NCI-H1417 treated with DMSO at 0.1 percent for 48 hours (cell line): ENCODE results near the gene C17orf50.

Source experiments
- DNase-seq: peaks from one replicate; lab custom pipeline; 2025; lab: John Stamatoyannopoulos, UW

Gene C17orf50

GRCh38 chr17:35788477-35789368 lies 28.0 kb downstream of the C17orf50 start:
- no peak for DNase-seq

GRCh38 chr17:35790841-35791240 lies 30.2 kb downstream of the C17orf50 start:
- DNase-seq: no peak

GRCh38 chr17:35791681-35792350 lies 31.1 kb downstream of the C17orf50 start:
- DNase-seq: no peak

GRCh38 chr17:35793257-35793656 lies 32.6 kb downstream of the C17orf50 start:
- no peak for DNase-seq

- DNase-seq: no peak
Observed at GRCh38 chr17:35795007-35795870, 34.6 kb downstream of the C17orf50 start, which contains the start of gene MMP28. Gene MMP28 (minus strand): TSS chr17:35795641. CDS start chr17:35795377, 264 bp downstream.

GRCh38 chr17:35795871-35796265 lies 35.2 kb downstream of the C17orf50 start:
- no peak for DNase-seq

GRCh38 chr17:35796942-35797341 lies 36.3 kb downstream of the C17orf50 start:
- no peak for DNase-seq

GRCh38 chr17:35797370-35797769 lies 36.7 kb downstream of the C17orf50 start:
- DNase-seq: no peak

- DNase-seq: no peak
Observed at GRCh38 chr17:35797918-35798317, 37.2 kb downstream of the C17orf50 start.

- DNase-seq: no peak
Observed at GRCh38 chr17:35799942-35800341, 39.3 kb downstream of the C17orf50 start.

- DNase-seq: no peak
Observed at GRCh38 chr17:35801583-35802224, 41.0 kb downstream of the C17orf50 start.

- no peak for DNase-seq
Observed at GRCh38 chr17:35804658-35805192, 44.0 kb downstream of the C17orf50 start.

- DNase-seq: no peak
Observed at GRCh38 chr17:35807371-35808144, 46.9 kb downstream of the C17orf50 start.

- DNase-seq: no peak
Observed at GRCh38 chr17:35808240-35808961, 47.7 kb downstream of the C17orf50 start.

- DNase-seq: peak; percentile 96
Observed at GRCh38 chr17:35808962-35809854, 48.5 kb downstream of the C17orf50 start, which contains the start of gene TAF15. Gene TAF15 (plus strand): TSS chr17:35809484. CDS start chr17:35809570, 86 bp downstream.

GRCh38 chr17:35809855-35810461 lies 49.3 kb downstream of the C17orf50 start:
- DNase-seq: no peak

GRCh38 chr17:35811759-35812158 lies 51.1 kb downstream of the C17orf50 start:
- DNase-seq: no peak

GRCh38 chr17:35812456-35812855 lies 51.8 kb downstream of the C17orf50 start:
- DNase-seq: no peak
